ENCODE data around the gene TRMT1. TPM values are rescaled to one million over a fixed set of nuclear protein-coding genes. Genes with fewer than 3 reads are reported as not detected.
"Not testable (repeated sequence)": the region's sequence is repeated elsewhere in the genome, so short reads cannot be mapped to it uniquely, and the experiment has no call there.

Gene TRMT1
- 46.7 and 49.1 TPM in 2 replicates for total RNA-seq (2014; rRNA removed; shearing (Covaris generic))

GRCh38 chr19:13116282-13117175 lies at the start of gene TRMT1:
TSS of gene TRMT1 (minus strand) at chr19:13116740. CDS start at chr19:13116399, 341 bp downstream.
- peak; percentile 93 for DNase-seq (ENCODE audit: low spot score)

- DNase-seq (ENCODE audit: low spot score): not testable (repeated sequence)
Observed at GRCh38 chr19:13166151-13166550, 49.6 kb upstream of the TRMT1 start.

GRCh38 chr19:13165162-13165997 lies 48.8 kb upstream of the TRMT1 start:
- no peak for DNase-seq (ENCODE audit: low spot score)

- peak; percentile 94 for DNase-seq (ENCODE audit: low spot score)
Observed at GRCh38 chr19:13164343-13165161, 48.0 kb upstream of the TRMT1 start.

GRCh38 chr19:13163609-13164342 lies 47.2 kb upstream of the TRMT1 start:
- peak; percentile 99 for DNase-seq (ENCODE audit: low spot score)

- DNase-seq (ENCODE audit: low spot score): peak; percentile 98
Observed at GRCh38 chr19:13162724-13163608, 46.4 kb upstream of the TRMT1 start.

GRCh38 chr19:13160557-13160956 lies 44.0 kb upstream of the TRMT1 start:
- DNase-seq (ENCODE audit: low spot score): peak; percentile 64

GRCh38 chr19:13159713-13160112 lies 43.2 kb upstream of the TRMT1 start:
- no peak for DNase-seq (ENCODE audit: low spot score)

GRCh38 chr19:13155472-13156359 lies 39.2 kb upstream of the TRMT1 start:
- peak; percentile 87 for DNase-seq (ENCODE audit: low spot score)

GRCh38 chr19:13154911-13155471 lies 38.5 kb upstream of the TRMT1 start:
- DNase-seq (ENCODE audit: low spot score): no peak

- DNase-seq (ENCODE audit: low spot score): peak; percentile 78
Observed at GRCh38 chr19:13154241-13154778, 37.8 kb upstream of the TRMT1 start.

GRCh38 chr19:13153569-13154240 lies 37.2 kb upstream of the TRMT1 start:
- DNase-seq (ENCODE audit: low spot score): no peak

- peak; percentile 96 for DNase-seq (ENCODE audit: low spot score)
Observed at GRCh38 chr19:13152974-13153568, 36.5 kb upstream of the TRMT1 start.

GRCh38 chr19:13152356-13152973 lies 35.9 kb upstream of the TRMT1 start:
- no peak for DNase-seq (ENCODE audit: low spot score)

GRCh38 chr19:13151605-13152355 lies 35.2 kb upstream of the TRMT1 start:
- DNase-seq (ENCODE audit: low spot score): peak; percentile 95
